Measurements from ENCODE around the gene SOHLH1. TPM values are rescaled to one million over a fixed set of nuclear protein-coding genes. Genes with fewer than 3 reads are reported as not detected.

Gene SOHLH1
- polyA plus RNA-seq, 1 of the 3 experiments (the other 2 are of a cell fraction): not detected

DNA sequence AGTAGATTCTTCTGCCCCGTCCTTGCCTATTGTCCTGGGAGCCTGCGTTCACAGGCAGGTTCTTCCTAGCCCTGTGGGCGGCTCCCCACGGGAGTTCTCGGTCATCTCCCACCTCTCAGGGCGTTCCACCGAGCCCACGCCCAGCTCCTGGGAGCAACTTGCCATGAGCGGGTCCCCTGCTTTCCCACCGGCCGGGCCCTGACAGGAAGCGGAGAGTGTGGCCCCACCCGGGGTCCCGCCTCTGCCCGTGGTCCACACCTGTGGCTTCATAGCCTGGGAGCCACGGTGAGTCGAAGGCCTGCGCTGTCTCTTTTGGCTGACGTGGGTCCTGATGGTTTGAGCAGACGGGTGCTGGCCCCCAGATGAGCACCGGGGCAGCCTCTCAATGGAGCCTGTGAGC lies 45.9 kb upstream of the SOHLH1 start:
- H3K79me2 ChIP-seq (ENCODE audit: insufficient read depth): no peaks in the 10 kb centered on the region
- no peak overlapping the region for H3K4me2 ChIP-seq
- DNase-seq: no peak
- POLR2A ChIA-PET: no interaction called here
- H3K9me3 ChIP-seq: no peaks in the 10 kb centered on the region
- CTCF ChIA-PET: no interaction called here
- H3K4me3 ChIP-seq (ENCODE audit: low read depth in 2 of 2, low read length in 1 of 2): no peak overlapping the region
- no peaks in the 10 kb centered on the region for H4K20me1 ChIP-seq (ENCODE audit: insufficient read depth)
- no peaks in the 10 kb centered on the region for H3K27me3 ChIP-seq (ENCODE audit: insufficient read depth)
- H3K9me2 ChIP-seq: no peaks in the 10 kb centered on the region
- 66% methylated on average over 4 of the region's 21 CpGs for WGBS (ENCODE audit: low lambda C conversion rate)
- H3F3A ChIP-seq (replicated peaks; ENCODE audit: insufficient read depth): no peaks in the 10 kb centered on the region
- no peaks in the 10 kb centered on the region for H3K4me1 ChIP-seq (ENCODE audit: control insufficient read depth in 1 of 2, insufficient read depth in 2 of 2, low read depth in 1 of 2, low read length in 1 of 2)
- no peaks in the 10 kb centered on the region for H3K36me3 ChIP-seq (replicated peaks in 1 of 2; ENCODE audit: control insufficient read depth in 1 of 2, insufficient read depth in 2 of 2, low read length in 1 of 2)
- no peak overlapping the region for H2AFZ ChIP-seq (ENCODE audit: low read depth)
- H3K9ac ChIP-seq: no peak overlapping the region
- H3K27ac ChIP-seq (ENCODE audit: low read depth in 2 of 2, low read length in 1 of 2): no peak overlapping the region
- TF ChIP-seq YY1 (IDR thresholded peaks at IDR 0.05; ENCODE audit: low read depth) (no peak), ELF1 (IDR thresholded peaks at IDR 0.05) (no peak), NRF1 (IDR thresholded peaks at IDR 0.05; ENCODE audit: low read depth, low read length) (no peak), GATA2 (CRISPR knock-in tag; IDR thresholded peaks at IDR 0.05) (no peak), TEAD4 (IDR thresholded peaks at IDR 0.05; ENCODE audit: borderline replicate concordance, insufficient read depth) (no peak), EZH2phosphoT487 (IDR thresholded peaks at IDR 0.05; ENCODE audit: borderline replicate concordance, low read depth) (no peak), MEF2A (IDR thresholded peaks at IDR 0.05; ENCODE audit: borderline replicate concordance, low read depth) (no peak)
- TF ChIP-seq, protein P1, sequence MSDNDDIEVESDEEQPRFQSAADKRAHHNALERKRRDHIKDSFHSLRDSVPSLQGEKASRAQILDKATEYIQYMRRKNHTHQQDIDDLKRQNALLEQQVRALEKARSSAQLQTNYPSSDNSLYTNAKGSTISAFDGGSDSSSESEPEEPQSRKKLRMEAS (IDR thresholded peaks at IDR 0.05; ENCODE audit: low read depth): no peak
- TF ChIP-seq, protein P2, sequence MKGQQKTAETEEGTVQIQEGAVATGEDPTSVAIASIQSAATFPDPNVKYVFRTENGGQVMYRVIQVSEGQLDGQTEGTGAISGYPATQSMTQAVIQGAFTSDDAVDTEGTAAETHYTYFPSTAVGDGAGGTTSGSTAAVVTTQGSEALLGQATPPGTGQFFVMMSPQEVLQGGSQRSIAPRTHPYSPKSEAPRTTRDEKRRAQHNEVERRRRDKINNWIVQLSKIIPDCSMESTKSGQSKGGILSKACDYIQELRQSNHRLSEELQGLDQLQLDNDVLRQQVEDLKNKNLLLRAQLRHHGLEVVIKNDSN (IDR thresholded peaks at IDR 0.05; ENCODE audit: borderline replicate concordance, low read depth): no peak

- H3K9me3 ChIP-seq: no peaks in the 10 kb centered on the region
- H3K4me1 ChIP-seq (ENCODE audit: control insufficient read depth in 1 of 2, insufficient read depth in 2 of 2, low read depth in 1 of 2, low read length in 1 of 2): no peaks in the 10 kb centered on the region
- H3K36me3 ChIP-seq (replicated peaks in 1 of 2; ENCODE audit: control insufficient read depth in 1 of 2, insufficient read depth in 2 of 2, low read length in 1 of 2): no peaks in the 10 kb centered on the region
- H3K9ac ChIP-seq: no peak overlapping the region
- no peaks in the 10 kb centered on the region for H4K20me1 ChIP-seq (ENCODE audit: insufficient read depth)
- no peaks in the 10 kb centered on the region for H3K79me2 ChIP-seq (ENCODE audit: insufficient read depth)
- H3K27ac ChIP-seq (ENCODE audit: low read depth in 2 of 2, low read length in 1 of 2): no peak overlapping the region
- H3K4me2 ChIP-seq: no peak overlapping the region
- TF ChIP-seq RFX5 (IDR thresholded peaks at IDR 0.05; ENCODE audit: low read length) (no peak), MEF2A (IDR thresholded peaks at IDR 0.05; ENCODE audit: borderline replicate concordance, low read depth) (no peak), FOXJ3 (CRISPR knock-in tag; IDR thresholded peaks at IDR 0.05) (no peak), TCF12 (IDR thresholded peaks at IDR 0.05) (no peak), IRF3 (IDR thresholded peaks at IDR 0.05; ENCODE audit: low read depth, low read length) (no peak), NFIC (IDR thresholded peaks at IDR 0.05; ENCODE audit: borderline replicate concordance) (no peak), EZH2phosphoT487 (IDR thresholded peaks at IDR 0.05; ENCODE audit: borderline replicate concordance, low read depth) (no peak), ELF1 (IDR thresholded peaks at IDR 0.05) (no peak), PBX3 (IDR thresholded peaks at IDR 0.05) (no peak), NRF1 (IDR thresholded peaks at IDR 0.05; ENCODE audit: low read depth, low read length) (no peak), TAF1 (IDR thresholded peaks at IDR 0.05; ENCODE audit: borderline replicate concordance, low read depth, low read length) (no peak), SIN3A (IDR thresholded peaks at IDR 0.05; ENCODE audit: borderline replicate concordance, low read depth, low read length) (no peak)
- TF ChIP-seq, protein P2 (IDR thresholded peaks at IDR 0.05; ENCODE audit: borderline replicate concordance, low read depth): no peak
- ChIA-PET POLR2A (no interaction called here), CTCF (interaction anchor here (1.2 kb wide), 1 partner anchor 43 kb away, joined by 4 read pairs; the partner anchor contains the start of gene KCNT1)
- DNase-seq: no peak
- H2AFZ ChIP-seq (ENCODE audit: low read depth): no peak overlapping the region
- no peaks in the 10 kb centered on the region for H3K9me2 ChIP-seq
- 60% methylated on average over 20 of the region's 33 CpGs for WGBS (ENCODE audit: low lambda C conversion rate)
- no peaks in the 10 kb centered on the region for H3F3A ChIP-seq (replicated peaks; ENCODE audit: insufficient read depth)
- no peak overlapping the region for H3K4me3 ChIP-seq (ENCODE audit: low read depth in 2 of 2, low read length in 1 of 2)
- H3K27me3 ChIP-seq (ENCODE audit: insufficient read depth): no peaks in the 10 kb centered on the region
Observed at GRCh38 chr9:135744333-135745070, 45.2 kb upstream of the SOHLH1 start.

Data from SK-N-SH (cell line).